Activated CD4-positive, alpha-beta T cell treated with anti-CD3 and anti-CD28 coated beads, Interleukin-2, amount 50 U/mL, for 16 hours (primary cell): Measurements from ENCODE around the gene CHRD.

Experiments used
- DNase-seq: peaks from one replicate; pipeline ENCODE4 v3.0.0-alpha.2; 2020

CHRD gene

DNA sequence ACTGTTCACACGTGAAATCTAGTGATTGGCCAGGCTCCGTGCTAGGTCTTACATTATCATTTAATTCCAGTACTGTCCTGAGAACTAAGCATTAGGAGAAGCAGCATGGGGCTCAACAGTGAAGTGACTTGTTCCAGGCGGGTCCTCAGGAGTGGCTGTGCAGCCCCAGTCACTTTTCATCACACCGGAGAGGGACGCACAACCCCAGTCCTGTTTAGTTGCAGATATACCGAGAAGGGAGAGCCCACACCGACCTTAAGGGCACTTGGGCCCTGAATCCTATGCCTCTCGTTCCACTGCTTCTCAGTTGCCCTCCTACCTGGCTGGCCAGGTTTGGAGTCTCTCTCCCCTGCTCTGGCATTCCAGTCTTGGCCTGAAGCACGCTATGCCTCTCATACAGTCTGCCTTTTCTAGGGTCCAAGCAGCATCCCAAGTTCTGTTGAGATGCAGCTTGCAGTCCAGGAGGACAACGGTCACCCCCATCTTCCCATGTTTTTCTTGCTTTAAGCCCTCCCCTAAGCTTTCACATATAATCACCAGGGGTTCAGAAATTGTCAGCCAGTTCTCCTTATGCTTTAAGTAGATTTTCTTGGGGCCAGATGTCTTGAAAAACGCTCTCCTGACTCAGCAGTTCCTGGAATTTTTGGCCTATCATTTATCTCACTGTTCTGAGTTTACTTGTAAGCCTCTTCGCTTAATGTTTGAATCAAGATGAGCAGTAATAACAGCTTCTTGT is 32.4 kb upstream of the CHRD start:
- no peak for DNase-seq

DNA sequence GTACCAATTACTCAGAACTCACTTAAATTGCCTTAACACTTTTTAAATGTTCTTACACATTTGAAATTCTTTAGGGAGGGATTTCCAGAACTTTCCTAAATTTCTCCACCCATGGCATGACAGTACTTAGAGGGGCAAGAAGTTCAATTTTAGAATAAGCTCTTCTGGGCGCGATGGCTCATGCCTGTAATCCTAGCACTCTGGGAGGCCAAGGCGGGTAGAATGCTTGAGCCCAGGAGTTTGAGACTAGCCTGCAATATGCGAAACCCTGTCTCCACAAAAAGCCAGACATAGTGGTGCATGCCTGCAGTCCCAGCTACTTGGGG is 31.8 kb upstream of the CHRD start:
- no peak for DNase-seq

GRCh38 chr3:184349563-184350470 is 30.0 kb upstream of the CHRD start:
- DNase-seq: no peak

- no peak for DNase-seq
Measured at GRCh38 chr3:184350618-184351017, 29.2 kb upstream of the CHRD start.

DNA sequence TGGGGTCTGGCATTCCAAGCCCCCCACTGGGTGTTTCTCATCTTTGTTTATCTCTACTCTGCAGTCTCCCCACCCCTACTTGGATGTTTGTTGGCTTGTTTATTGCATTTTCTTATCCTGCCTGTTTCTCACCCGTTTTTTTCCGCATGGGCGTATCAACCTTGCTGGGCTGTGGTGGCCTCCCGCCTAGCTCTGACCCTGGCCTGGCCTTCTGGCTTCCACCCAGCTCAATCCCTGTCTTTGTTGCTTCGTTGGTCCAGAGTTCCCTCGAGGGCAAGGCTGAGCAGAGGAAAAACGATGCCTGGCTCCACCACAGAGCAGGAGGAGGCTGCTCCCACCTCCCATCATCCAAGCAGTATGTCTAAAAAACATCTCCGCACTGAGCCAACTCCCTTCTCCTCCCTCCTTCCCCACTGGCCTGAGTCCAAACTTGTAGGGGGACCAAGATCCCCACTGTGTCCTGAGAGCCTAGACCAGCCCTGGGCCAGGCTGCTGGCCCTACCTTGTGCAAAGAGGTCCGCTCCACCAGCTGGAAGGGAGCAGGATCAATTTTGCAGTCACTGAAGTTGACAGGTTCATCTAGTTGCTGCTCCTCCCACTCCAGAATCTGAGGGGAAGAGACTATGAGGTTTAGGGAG is 28.2 kb upstream of the CHRD start:
- no peak for DNase-seq

GRCh38 chr3:184352149-184352785 is 27.6 kb upstream of the CHRD start:
- no peak for DNase-seq

DNA sequence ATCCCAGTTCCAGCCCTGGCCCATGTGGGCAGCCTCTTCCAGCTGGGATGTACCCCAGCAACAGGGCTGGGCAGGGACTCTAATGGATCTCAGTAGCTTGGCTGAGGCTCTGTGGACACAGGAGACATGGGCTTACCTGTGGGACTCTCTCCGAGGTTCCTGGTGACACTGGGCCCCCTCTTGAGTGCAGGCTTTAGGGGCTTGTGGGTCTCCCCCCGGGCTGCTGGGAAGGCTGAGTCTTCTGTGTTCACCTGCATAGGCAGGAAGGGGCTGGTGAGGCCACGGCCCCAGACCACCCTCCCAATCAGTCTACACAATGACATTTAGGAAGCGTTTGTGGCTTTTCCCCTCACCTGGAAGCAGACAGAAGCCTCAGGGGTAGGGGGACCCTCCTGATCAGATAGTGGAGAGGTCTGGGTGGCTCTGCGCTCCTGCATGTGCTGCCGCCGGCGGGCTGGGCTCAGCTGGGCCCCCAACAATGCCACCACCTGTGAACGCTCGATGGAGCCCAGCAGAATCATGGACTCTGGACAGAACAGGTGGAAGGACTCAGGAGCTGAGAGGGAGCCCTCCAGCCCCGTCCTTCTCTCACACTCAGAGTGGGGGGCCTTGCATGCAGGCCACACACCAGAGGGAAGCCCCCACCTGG is 26.8 kb upstream of the CHRD start:
- no peak for DNase-seq

DNA sequence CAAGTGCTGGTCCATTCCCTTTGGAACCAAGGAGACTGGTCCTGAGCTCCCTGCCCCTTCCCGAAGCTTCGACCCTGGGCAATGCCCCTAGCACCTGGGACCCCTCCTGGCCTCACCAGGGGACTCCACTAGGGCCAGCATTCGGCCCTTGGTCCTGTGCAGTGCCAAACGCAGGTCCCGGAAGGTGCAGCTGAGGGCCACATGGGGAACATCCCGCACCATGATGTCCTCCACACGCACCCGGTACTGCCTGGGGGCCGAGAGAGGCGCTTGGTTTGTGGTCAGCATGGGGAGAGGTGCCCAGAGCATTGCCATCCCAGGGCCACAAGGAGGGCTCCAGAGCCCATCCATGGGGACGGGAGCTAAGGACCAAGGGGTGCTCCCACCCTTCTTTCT is 26.3 kb upstream of the CHRD start:
- DNase-seq: no peak

DNA sequence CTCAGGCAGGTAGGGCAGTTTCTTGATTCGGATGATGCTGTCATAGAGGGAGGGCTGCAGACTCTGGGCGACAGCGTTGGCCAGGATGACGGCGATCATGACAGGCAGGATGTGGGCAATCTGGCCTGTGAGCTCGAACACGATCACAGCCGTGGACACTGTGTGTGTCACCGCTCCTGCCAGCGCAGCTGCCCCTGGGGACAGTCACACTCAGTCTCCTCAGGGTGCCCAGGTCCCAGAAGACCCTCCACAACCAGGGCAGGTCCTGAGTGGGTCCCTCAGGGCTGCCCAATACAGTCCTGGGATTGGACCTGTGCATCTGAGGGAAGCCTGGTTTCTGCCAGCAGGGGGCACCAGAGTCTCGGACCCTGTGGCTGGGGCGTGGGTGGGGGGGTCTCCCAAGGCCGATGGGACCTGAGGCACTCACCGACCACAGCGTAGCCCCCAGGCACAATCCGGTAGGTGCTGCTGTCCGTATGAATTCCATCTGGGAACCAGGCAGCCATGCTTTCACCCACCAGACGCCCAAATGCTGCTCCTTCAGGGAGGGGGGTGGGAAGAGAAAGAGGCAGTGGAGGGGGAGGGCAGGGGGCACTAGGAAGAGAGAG is 25.6 kb upstream of the CHRD start:
- peak; percentile 60 for DNase-seq

- no peak for DNase-seq
Measured at GRCh38 chr3:184354754-184355153, 25.1 kb upstream of the CHRD start.

DNA sequence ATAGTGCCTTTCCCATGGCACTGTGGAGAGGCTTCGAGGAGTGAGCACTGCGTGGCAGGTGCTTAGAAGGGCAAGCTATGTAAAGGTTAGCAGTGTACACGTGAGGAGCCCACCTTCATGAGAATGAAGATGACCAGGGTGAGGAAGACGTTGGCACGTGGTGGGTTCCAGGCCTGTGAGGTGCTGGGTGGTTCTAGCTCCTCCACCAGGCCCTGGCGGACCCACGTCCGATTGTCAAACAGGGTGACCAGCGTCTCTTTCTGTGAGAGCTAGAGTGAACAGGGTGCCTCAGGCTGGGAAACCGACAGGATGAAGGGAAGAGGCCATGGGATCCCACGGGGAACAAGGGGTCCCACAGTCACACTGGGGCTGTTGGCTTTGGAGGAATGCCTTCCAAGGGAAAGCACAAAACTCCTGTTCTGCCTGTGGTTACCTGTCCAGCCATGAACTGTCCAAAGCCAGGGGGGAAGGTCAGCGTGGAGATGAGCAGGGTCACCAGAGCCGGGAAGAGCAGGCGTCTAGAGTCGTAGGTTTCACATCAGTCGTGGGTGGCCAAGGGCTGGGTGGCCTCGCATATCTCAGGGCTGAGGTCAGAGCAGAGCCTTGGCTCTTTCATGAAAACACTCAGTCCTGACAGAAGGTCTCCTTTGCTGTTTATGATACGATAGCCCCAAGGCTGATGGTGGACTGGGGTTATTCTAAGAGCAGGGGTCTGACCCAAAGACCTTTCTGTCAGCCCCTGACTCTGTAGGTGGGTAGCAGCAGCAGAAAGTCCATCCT is 24.4 kb upstream of the CHRD start:
- no peak for DNase-seq

DNA sequence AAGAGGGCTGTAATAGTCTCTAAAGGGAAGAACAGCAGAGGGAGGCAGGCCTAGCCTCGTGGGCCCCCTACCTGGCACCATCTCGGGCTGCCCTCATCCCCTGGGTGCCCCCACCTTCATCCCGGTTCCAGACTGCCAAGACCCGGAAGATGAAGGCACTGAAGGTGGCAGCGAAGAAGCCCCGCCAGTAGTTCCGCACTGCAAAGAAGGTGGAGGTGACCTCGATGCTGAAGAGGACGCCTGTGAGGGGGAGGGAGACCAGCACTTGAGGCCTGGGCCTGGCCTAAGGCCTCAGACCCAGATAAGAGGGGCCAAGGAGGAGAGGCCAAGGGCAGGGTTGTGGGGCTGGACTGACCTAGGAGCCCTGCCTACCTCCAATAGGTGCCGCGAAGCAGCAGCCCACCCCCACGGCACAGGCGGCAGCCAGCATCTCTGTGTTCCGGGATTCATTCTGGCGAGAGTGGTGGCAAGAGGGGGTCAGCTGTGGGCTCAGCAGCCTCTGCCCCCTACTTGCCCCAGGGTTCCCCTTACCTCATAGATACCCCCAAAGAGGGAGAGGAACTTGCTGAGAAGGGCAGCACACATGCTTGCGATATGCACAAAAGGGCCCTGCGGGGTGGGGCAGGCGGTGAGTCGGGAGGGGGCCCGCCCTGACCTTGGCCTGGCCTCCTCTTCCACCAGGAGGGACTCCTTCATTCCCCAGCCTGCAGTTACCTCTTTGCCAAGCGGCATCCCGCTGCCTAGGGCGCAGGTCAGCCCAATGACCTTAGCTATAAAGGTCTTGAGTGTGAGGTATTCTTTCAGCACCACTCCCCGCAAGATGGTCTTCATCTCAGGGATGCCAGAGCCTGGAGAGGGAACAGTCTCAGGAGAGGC is 22.4 kb upstream of the CHRD start:
- no peak for DNase-seq

GRCh38 chr3:184358124-184358767 is 21.6 kb upstream of the CHRD start:
- DNase-seq: no peak

GRCh38 chr3:184358921-184359350 is 20.9 kb upstream of the CHRD start:
- no peak for DNase-seq

DNA sequence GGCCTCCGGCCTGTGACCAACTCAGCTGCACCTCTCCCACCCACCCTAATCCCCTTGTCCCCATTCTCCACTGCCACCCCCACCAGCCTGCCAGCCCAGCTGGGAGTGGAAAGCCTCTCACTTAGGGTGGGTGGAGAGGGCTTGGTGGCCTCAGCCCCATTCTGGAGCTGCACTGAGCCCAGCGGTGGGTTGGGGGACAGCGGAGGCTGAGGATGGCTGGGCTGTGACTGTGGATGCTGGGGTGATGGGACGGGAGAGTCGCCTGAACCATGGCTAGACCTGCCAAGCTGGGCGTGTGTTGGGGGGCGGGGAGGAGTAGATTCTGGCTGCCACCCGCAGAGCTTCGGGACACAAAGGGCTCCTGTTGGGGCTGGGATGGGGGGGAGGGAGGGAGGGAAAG is 20.2 kb upstream of the CHRD start:
- no peak for DNase-seq

DNA sequence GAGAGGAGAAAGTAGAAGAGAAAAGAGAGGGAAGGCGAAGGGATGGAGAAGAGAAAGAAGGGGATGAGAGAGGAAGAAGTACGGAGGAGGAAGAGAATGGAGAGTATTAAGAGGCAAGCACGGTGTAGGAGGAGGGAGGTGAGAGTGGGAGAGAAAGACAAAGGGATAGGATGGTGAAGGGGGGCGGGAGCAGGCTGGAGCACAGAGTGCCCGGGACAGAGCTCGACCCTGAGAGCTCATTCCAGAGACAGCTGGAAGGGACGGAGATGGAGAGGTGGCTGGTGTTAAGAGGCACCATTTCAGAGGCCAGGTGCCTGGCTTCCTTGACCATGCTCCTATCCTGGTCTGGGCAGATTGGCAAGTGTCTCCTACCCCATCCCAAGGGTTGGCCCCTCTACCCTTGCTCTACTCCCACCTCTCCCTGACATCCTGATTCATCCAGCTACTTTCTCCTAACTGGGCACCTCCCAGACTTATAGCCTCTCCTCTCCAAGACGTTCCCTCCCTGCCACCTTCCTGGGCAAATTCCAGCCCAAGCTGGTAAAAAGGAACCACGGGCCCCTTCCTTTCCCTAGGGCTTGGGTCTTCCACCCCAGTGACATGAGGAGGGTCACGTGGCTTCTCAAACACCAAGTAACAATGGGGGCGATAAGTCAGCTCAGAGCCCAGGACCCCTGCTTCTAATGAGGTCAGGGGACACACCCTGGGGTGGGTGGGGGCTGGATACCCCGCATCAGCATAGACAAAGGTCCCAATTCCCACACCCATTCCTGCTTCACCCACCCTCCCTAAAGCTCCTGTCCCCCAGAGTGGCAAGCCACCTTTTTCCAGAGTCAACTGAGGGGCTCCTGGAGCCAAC is 19.6 kb upstream of the CHRD start:
- DNase-seq: no peak

- DNase-seq: no peak
Measured at GRCh38 chr3:184360929-184361531, 18.8 kb upstream of the CHRD start.

GRCh38 chr3:184361532-184361931 is 18.3 kb upstream of the CHRD start, which contains the start of the genes CLCN2 and POLR2H:
Gene CLCN2 (minus strand): TSS chr3:184361605. CDS start chr3:184361479, 126 bp downstream.
Gene POLR2H (plus strand): TSS chr3:184361710. CDS start chr3:184363493, 1,783 bp downstream.
- DNase-seq: peak; percentile 41
